NCI-H146 (cell line): ENCODE measurements around the gene GSTO2.
A peak's percentile ranks its signal among the peaks of the same experiment; 100 is the strongest.

ENCODE experiments used
- DNase-seq: peaks from one replicate; lab custom pipeline; 2025; lab: John Stamatoyannopoulos, UW

GSTO2 gene

GRCh38 chr10:104308439-104308903 lies 39.5 kb downstream of the GSTO2 start:
- DNase-seq, result no peak

- no peak for DNase-seq
Observed at GRCh38 chr10:104309980-104310978, 41.3 kb downstream of the GSTO2 start.

GRCh38 chr10:104311184-104311720 lies 42.3 kb downstream of the GSTO2 start:
- DNase-seq, result no peak

- no peak for DNase-seq
Observed at GRCh38 chr10:104314591-104315485, 45.9 kb downstream of the GSTO2 start.

GRCh38 chr10:104315486-104315921 lies 46.5 kb downstream of the GSTO2 start:
- no peak for DNase-seq

- no peak for DNase-seq
Observed at GRCh38 chr10:104316321-104317099, 47.5 kb downstream of the GSTO2 start.

GRCh38 chr10:104317269-104317710 lies 48.3 kb downstream of the GSTO2 start:
- no peak for DNase-seq

- no peak for DNase-seq
Observed at GRCh38 chr10:104317726-104318299, 48.8 kb downstream of the GSTO2 start.

- no peak for DNase-seq
Observed at GRCh38 chr10:104318326-104318725, 49.3 kb downstream of the GSTO2 start.

GRCh38 chr10:104318810-104319741 lies 50.1 kb downstream of the GSTO2 start:
- DNase-seq, result no peak

- no peak for DNase-seq
Observed at GRCh38 chr10:104321226-104321625, 52.2 kb downstream of the GSTO2 start.

GRCh38 chr10:104321725-104322415 lies 52.9 kb downstream of the GSTO2 start:
- DNase-seq, result no peak

GRCh38 chr10:104322416-104322782 lies 53.4 kb downstream of the GSTO2 start:
- peak; percentile 9 for DNase-seq

- DNase-seq, result no peak
Observed at GRCh38 chr10:104323085-104323484, 54.1 kb downstream of the GSTO2 start.

GRCh38 chr10:104323760-104324201 lies 54.8 kb downstream of the GSTO2 start:
- no peak for DNase-seq

- no peak for DNase-seq
Observed at GRCh38 chr10:104324221-104324686, 55.3 kb downstream of the GSTO2 start.

GRCh38 chr10:104324931-104325330 lies 55.9 kb downstream of the GSTO2 start:
- no peak for DNase-seq

- no peak for DNase-seq
Observed at GRCh38 chr10:104325436-104326435, 56.8 kb downstream of the GSTO2 start.
